ENCODE measurements around the gene IRF2.

Gene IRF2

DNA sequence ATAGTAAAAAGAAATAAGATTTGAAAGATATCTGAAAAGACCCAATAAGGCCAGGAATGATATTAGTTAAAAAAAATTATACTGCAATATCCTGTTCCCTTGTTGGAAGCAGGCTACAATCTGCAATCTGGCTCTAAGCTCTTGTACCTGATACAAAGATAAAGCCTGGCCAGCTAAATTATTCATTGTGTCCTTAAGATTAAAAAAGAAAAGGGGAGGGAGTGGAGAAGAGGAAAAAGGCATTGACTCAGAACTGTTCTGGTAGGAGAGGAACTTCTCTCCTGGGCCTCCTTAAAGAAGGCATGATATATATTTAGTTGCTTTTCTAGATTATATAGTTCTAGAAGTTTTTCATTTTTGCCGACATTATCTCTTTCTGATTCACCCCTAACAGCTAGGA is 46.7 kb downstream of the IRF2 start:
- DNase-seq (ENCODE audit: low read depth, low spot score) = no peak
- TF ChIP-seq, protein P1, sequence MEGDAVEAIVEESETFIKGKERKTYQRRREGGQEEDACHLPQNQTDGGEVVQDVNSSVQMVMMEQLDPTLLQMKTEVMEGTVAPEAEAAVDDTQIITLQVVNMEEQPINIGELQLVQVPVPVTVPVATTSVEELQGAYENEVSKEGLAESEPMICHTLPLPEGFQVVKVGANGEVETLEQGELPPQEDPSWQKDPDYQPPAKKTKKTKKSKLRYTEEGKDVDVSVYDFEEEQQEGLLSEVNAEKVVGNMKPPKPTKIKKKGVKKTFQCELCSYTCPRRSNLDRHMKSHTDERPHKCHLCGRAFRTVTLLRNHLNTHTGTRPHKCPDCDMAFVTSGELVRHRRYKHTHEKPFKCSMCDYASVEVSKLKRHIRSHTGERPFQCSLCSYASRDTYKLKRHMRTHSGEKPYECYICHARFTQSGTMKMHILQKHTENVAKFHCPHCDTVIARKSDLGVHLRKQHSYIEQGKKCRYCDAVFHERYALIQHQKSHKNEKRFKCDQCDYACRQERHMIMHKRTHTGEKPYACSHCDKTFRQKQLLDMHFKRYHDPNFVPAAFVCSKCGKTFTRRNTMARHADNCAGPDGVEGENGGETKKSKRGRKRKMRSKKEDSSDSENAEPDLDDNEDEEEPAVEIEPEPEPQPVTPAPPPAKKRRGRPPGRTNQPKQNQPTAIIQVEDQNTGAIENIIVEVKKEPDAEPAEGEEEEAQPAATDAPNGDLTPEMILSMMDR (IDR thresholded peaks at IDR 0.05; ENCODE audit: insufficient read depth, low read length, missing control alignments) = no peak
- H3K4me3 ChIP-seq (ENCODE audit: low read depth, low read length) = no peak overlapping the region
- ChIA-PET CTCF (interaction anchor here (0.7 to 1.0 kb wide), 2 partner anchors 18 to 1305 kb away, joined by 3 read pairs; no protein-coding TSS in a partner anchor), POLR2A (no interaction called here)

DNA sequence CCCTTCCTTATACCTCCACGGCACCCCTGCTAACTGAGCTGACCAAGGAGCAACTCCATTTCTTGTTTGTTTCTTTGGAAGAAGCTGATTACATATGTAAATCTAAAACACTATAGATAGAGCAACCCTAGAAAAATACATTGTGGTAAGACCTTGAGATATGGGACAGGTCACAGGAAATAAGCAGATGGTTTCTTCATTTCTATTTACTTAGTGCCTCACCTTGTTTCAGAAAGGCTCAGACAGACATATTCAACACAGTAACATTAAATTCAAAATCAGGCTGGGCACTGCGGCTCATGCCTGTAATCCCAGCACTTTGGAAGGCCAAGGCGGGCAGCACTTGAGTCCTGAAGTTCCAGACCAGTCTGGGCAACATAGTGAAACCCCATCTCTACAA is 47.3 kb downstream of the IRF2 start:
- POLR2A ChIA-PET = no interaction called here
- H3K4me3 ChIP-seq (ENCODE audit: low read depth, low read length) = no peak overlapping the region

DNA sequence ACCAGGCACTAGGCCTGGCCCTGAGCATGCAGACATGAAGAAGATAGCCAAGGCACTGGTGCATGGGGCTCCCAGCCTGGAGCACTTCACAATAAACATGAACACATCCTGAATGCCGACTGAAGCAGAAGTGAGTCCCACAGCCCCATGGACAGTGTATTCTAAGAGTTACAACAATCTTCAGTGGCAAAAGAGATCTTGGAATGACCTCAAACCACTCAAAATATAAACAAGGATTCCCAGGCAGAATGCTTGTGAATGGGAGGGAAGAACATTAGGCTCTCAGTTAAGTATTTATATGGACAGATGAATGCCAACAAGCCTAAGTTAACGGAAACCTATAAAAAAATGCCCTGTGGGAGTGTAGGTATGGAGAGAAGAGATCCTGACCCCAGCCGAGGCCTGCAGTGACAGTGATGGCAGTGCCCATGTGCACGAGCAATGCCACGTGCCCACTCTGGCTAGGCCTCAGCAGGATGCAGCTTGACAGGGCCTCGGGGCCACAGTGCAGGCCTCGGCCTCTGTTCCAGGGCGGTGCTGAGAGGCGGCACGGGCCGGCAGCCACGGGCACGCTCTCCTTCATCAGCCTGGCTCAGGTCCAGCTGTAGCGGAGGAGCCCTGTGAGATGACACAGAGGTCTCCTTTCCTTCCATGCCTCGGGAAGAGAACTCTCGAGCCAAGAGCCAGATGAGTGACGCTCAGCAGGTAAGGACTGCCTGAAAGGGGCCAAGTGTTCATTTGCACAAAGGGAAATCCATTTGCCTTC is 49.2 kb downstream of the IRF2 start:
- POLR2A ChIA-PET = no interaction called here

More for the DNA sequence above, 47.3 kb downstream of the IRF2 start:
- CTCF ChIA-PET = no interaction called here
- TF ChIP-seq, protein P1 (IDR thresholded peaks at IDR 0.05; ENCODE audit: insufficient read depth, low read length, missing control alignments) = no peak
- DNase-seq (ENCODE audit: low read depth, low spot score) = no peak

DNA sequence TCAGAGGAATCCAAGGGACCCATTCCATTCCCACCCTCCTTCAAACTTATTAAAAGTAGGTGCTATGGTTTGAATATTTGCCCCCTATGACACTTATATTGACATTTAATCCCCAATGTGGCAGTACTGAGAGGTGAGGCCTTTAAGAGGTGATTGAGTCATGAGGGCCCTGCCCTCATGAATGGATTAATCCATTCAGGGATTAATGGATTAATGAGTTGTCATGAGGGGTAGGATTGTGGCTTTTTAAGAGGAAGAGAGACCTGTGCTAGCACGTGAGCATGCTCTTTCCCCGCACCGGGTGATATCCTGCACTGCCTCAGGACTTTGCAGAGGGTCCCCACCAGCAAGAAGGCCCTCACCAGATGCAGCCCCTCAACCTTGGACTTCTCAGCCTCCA is 50.1 kb downstream of the IRF2 start:
- no peak overlapping the region for H3K4me3 ChIP-seq (ENCODE audit: low read depth, low read length)
- no peak for DNase-seq (ENCODE audit: low read depth, low spot score)
- TF ChIP-seq, protein P1 (IDR thresholded peaks at IDR 0.05; ENCODE audit: insufficient read depth, low read length, missing control alignments) = no peak
- ChIA-PET POLR2A (no interaction called here), CTCF (no interaction called here)

More for the DNA sequence above, 49.2 kb downstream of the IRF2 start:
- TF ChIP-seq, protein P1 (IDR thresholded peaks at IDR 0.05; ENCODE audit: insufficient read depth, low read length, missing control alignments) = no peak
- CTCF ChIA-PET = no interaction called here
- no peak overlapping the region for H3K4me3 ChIP-seq (ENCODE audit: low read depth, low read length)
- no peak for DNase-seq (ENCODE audit: low read depth, low spot score)

DNA sequence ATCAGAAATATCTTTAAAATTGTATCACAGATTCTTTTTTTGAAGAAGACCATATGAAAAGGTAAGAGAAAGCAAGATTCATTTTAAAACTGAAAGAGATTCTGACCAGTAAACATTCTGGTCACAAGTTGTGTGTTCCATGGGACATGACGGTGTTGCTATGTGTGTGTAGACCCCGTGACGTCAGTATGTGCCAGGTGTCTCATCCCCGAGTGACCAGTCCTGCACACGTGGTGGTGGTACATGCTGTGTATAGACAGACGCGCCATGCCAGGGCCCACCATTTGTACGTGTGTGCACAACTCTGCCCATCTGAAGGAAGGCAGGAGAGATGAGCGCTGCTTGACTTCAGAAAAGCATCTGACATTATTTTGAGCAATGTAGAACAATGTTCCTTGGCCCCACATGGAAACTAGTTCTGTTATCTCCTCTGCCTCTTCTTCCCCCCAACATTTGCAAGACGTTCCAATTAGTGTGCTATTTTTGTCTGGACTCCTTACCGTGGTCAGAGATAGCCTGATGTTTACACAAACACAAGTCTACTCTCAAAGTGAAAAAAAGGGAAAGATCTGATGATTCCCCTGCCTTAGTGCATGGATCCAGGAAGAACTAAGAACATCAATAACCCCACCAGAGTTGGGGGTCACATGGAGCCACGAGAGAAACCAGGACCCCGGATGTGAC is 51.2 kb downstream of the IRF2 start:
- POLR2A ChIA-PET = no interaction called here
- H3K4me3 ChIP-seq (ENCODE audit: low read depth, low read length) = no peak overlapping the region
- TF ChIP-seq, protein P1 (IDR thresholded peaks at IDR 0.05; ENCODE audit: insufficient read depth, low read length, missing control alignments) = no peak
- DNase-seq (ENCODE audit: low read depth, low spot score) = no peak
- CTCF ChIA-PET = no interaction called here

DNA sequence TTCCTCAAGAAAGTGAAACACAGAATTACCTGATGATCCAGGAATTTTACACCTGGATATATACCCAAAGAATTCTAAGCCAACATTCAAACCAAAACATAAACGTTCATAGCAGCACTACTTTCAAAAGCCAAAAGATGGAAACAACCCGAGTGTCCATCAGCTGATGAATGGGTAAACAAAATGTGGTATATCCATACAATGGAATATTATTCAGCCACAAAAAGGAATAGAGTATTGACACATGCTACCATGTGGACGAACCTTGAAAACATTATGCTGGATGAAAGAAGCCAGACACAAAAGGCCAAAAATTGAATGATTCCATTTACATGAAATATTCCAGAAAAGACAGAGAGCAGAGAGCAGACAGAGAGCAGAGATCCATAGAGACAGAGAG is 52.0 kb downstream of the IRF2 start:
- no peak overlapping the region for H3K4me3 ChIP-seq (ENCODE audit: low read depth, low read length)
- DNase-seq (ENCODE audit: low read depth, low spot score) = no peak
- ChIA-PET CTCF (interaction anchor here (1.4 kb wide), 1 partner anchor 10 kb away, joined by 3 read pairs; no protein-coding TSS in a partner anchor), POLR2A (no interaction called here)
- TF ChIP-seq, protein P1 (IDR thresholded peaks at IDR 0.05; ENCODE audit: insufficient read depth, low read length, missing control alignments) = no peak

Data from AG04449 (cell line).